PC-9 (cell line): Measurements from ENCODE around the gene URAD. TPM values are rescaled to one million over a fixed set of nuclear protein-coding genes. Genes with fewer than 3 reads are reported as not detected.
"Not testable (repeated sequence)": the region's sequence is repeated elsewhere in the genome, so short reads cannot be mapped to it uniquely, and the experiment has no call there.

Source experiments
- BruUV-seq: library from RNA; stranded (reverse); fragments of 400-500 nt; replicated peaks from 2 replicates; lab custom pipeline; 2021; lab: Mats Ljungman, UMichigan
- CTCF ChIA-PET: fragments of 300-600 bp; sonication (Branson Sonifier 250); formaldehyde crosslinking; loops from one replicate; lab custom pipeline; 2022; ENCODE audit warnings: antibody characterized with exemption; lab: Charles Lee
- POLR2A ChIA-PET: fragments of 300-600 bp; sonication (Branson Sonifier 250); formaldehyde crosslinking; loops from one replicate; lab custom pipeline; 2022; ENCODE audit warnings: antibody characterized with exemption; ENCODE audit not compliant: unreplicated experiment; lab: Charles Lee
- DNase-seq, 2 experiments: peaks; one replicate each; pipeline versions ENCODE4 v3.0.0 to v3.0.0-alpha.2; 2015 to 2022; ENCODE audit warnings: mixed read lengths in 1 of 2
- H2AFZ ChIP-seq: fragments of 200-600 bp; sonication (generic); 2 replicates; pipeline ENCODE4 v1.8.1; 2017; ENCODE audit warnings: antibody characterized with exemption
- H3F3A ChIP-seq: fragments of 200-600 bp; sonication (generic); 2 replicates; pipeline ENCODE4 v1.8.1; 2017; ENCODE audit warnings: antibody characterized with exemption, mild to moderate bottlenecking, low read depth; ENCODE audit not compliant: insufficient read depth
- H3K27ac ChIP-seq: fragments of 200-600 bp; sonication (generic); 2 replicates; pipeline ENCODE4 v1.6.1; 2016; ENCODE audit warnings: mixed run types
- H3K27me3 ChIP-seq: fragments of 200-600 bp; sonication (generic); 2 replicates; pipeline ENCODE4 v1.6.1; 2016; ENCODE audit warnings: low read depth, mixed run types; ENCODE audit not compliant: insufficient read depth
- H3K36me3 ChIP-seq: fragments of 200-600 bp; sonication (generic); 2 replicates; pipeline ENCODE4 v1.6.1; 2016; ENCODE audit warnings: low read depth, mixed run types
- H3K4me1 ChIP-seq: fragments of 200-600 bp; sonication (generic); replicated peaks from 2 replicates; pipeline ENCODE4 v1.6.1; 2016; ENCODE audit warnings: mixed run types; ENCODE audit not compliant: insufficient read depth
- H3K4me2 ChIP-seq: fragments of 200-600 bp; sonication (generic); 2 replicates; pipeline ENCODE4 v1.6.1; 2017; ENCODE audit warnings: mixed run types
- H3K4me3 ChIP-seq: fragments of 200-600 bp; sonication (generic); 2 replicates; pipeline ENCODE4 v1.6.1; 2016; ENCODE audit warnings: mixed run types
- H3K79me2 ChIP-seq: fragments of 200-600 bp; sonication (generic); 2 replicates; pipeline ENCODE4 v1.6.1; 2017; ENCODE audit warnings: low read depth, mixed run types
- H3K9me2 ChIP-seq: fragments of 200-600 bp; sonication (generic); 2 replicates; pipeline ENCODE4 v1.8.1; 2017; ENCODE audit warnings: mild to moderate bottlenecking; ENCODE audit not compliant: insufficient read depth
- H3K9me3 ChIP-seq: fragments of 200-600 bp; sonication (generic); 2 replicates; pipeline ENCODE4 v1.8.1; 2016; ENCODE audit warnings: low read depth; ENCODE audit not compliant: insufficient read depth
- H4K20me1 ChIP-seq: fragments of 200-600 bp; sonication (generic); 2 replicates; pipeline ENCODE4 v1.8.1; 2017; ENCODE audit not compliant: insufficient read depth
- EZH2 ChIP-seq: fragments of 200-600 bp; sonication (generic); IDR thresholded peaks from 2 replicates; pipeline ENCODE4 v1.8.0; 2017; ENCODE audit warnings: antibody characterized with exemption, low read depth
- intact Hi-C: fragments of 100-400 bp; cut with micrococcal nuclease; formaldehyde crosslinking; loops from one replicate; pipeline ENCODE4 v1.10.0; 2022; ENCODE audit not compliant: unreplicated experiment
- total RNA-seq: library from RNA; stranded (reverse); gene quantifications from 2 replicates; pipeline ENCODE4 v1.2.3, GENCODE V29; 2021
- TF ChIP-seq, protein P1 (sequence below): fragments of 200-600 bp; sonication (generic); conservative IDR thresholded peaks from 2 replicates; pipeline ENCODE4 v1.6.1; 2017; ENCODE audit warnings: mixed run types, antibody characterized with exemption, mild to moderate bottlenecking, moderate library complexity

The URAD gene
- total RNA-seq, 1 experiment from 2014 or later: not detected

DNA sequence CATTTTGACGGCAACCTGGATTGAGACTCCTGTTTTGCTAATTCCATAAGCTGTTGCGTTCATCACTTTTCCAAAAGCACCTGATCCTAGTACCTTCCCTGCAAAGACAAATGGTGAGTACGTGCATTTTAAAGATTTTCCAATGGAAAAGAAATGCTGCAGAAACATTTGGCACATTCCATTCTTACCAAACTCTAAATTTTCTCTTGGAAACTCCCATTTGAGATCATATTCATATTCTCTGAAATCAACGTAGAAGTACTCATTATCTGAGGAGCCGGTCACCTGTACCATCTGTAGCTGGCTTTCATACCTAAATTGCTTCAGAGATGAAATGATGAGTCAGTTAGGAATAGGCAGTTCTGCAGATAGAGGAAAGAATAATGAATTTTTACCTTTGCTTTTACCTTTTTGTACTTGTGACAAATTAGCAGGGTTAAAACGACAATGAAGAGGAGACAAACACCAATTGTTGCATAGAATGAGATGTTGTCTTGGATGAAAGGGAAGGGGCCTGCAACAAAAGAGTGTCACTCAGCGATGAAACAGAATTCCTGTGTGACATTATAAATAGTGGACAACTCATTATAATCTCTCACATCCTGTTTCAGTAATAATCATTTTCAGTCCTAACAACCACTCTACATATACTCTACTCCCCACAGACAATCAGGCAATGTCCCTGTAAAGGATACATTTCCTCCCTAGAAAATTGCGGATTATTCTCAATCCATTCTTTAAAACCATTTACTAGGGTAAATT lies 45.6 kb upstream of the URAD start:
- BruUV-seq: no TSS peak
- H3K79me2 ChIP-seq: no peaks in the 10 kb centered on the region
- H4K20me1 ChIP-seq: no peaks in the 10 kb centered on the region
- H3K4me3 ChIP-seq: no peak overlapping the region
- peaks cover 27% of the 10 kb centered on the region for H3K27me3 ChIP-seq
- intact Hi-C loops: no loop called here
- no peaks in the 10 kb centered on the region for H3F3A ChIP-seq
- no peak for TF ChIP-seq EZH2
- TF ChIP-seq, protein P1, sequence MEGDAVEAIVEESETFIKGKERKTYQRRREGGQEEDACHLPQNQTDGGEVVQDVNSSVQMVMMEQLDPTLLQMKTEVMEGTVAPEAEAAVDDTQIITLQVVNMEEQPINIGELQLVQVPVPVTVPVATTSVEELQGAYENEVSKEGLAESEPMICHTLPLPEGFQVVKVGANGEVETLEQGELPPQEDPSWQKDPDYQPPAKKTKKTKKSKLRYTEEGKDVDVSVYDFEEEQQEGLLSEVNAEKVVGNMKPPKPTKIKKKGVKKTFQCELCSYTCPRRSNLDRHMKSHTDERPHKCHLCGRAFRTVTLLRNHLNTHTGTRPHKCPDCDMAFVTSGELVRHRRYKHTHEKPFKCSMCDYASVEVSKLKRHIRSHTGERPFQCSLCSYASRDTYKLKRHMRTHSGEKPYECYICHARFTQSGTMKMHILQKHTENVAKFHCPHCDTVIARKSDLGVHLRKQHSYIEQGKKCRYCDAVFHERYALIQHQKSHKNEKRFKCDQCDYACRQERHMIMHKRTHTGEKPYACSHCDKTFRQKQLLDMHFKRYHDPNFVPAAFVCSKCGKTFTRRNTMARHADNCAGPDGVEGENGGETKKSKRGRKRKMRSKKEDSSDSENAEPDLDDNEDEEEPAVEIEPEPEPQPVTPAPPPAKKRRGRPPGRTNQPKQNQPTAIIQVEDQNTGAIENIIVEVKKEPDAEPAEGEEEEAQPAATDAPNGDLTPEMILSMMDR: no peak
- DNase-seq: no peak
- H3K36me3 ChIP-seq: no peaks in the 10 kb centered on the region
- no peak overlapping the region for H3K4me2 ChIP-seq
- CTCF ChIA-PET: no interaction called here
- no peaks in the 10 kb centered on the region for H3K4me1 ChIP-seq
- H3K9me2 ChIP-seq: no peaks in the 10 kb centered on the region
- no peak overlapping the region for H2AFZ ChIP-seq
- POLR2A ChIA-PET: no interaction called here
- H3K9me3 ChIP-seq: no peaks in the 10 kb centered on the region
- H3K27ac ChIP-seq: no peak overlapping the region

DNA sequence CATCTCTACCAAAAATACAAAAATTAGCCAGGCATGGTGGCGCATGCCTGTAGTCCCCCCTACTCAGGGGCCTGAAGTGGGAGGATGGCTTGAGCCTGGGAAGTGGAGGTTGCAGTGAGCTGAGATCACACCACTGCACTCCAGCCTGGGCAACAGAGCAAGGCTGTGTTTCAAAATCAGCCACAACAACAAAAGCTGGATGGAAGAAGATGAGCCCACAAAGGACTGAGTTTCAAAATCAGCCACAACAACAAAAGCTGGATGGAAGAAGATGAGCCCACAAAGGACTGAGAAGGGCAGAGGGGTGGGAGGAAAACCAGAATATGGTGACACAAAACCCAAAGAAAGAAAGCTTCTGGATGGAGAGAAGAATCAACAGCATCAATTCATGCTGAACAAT lies 43.9 kb upstream of the URAD start:
- H3K9me2 ChIP-seq, intact Hi-C loops, H3K79me2 ChIP-seq, H3K4me3 ChIP-seq, H3F3A ChIP-seq, H3K27ac ChIP-seq, H3K36me3 ChIP-seq, DNase-seq, H3K4me1 ChIP-seq, H3K4me2 ChIP-seq, H2AFZ ChIP-seq, POLR2A ChIA-PET, H4K20me1 ChIP-seq, BruUV-seq, H3K9me3 ChIP-seq, CTCF ChIA-PET: not testable (repeated sequence)
- peaks cover 31% of the 10 kb centered on the region for H3K27me3 ChIP-seq

- no peaks in the 10 kb centered on the region for H3K9me3 ChIP-seq
- no peak overlapping the region for H3K4me3 ChIP-seq
- ChIA-PET CTCF (no interaction called here), POLR2A (no interaction called here)
- peaks cover 36% of the 10 kb centered on the region for H3K27me3 ChIP-seq
- H4K20me1 ChIP-seq: no peaks in the 10 kb centered on the region
- H3K27ac ChIP-seq: no peak overlapping the region
- no peak for DNase-seq
- no peaks in the 10 kb centered on the region for H3K9me2 ChIP-seq
- H3K4me1 ChIP-seq: no peaks in the 10 kb centered on the region
- H3K36me3 ChIP-seq: no peaks in the 10 kb centered on the region
- H2AFZ ChIP-seq: no peak overlapping the region
- H3K79me2 ChIP-seq: no peaks in the 10 kb centered on the region
- no peak overlapping the region for H3K4me2 ChIP-seq
- TF ChIP-seq EZH2: no peak
- TF ChIP-seq, protein P1: no peak
- no TSS peak for BruUV-seq
- intact Hi-C loops: no loop called here
- no peaks in the 10 kb centered on the region for H3F3A ChIP-seq
Observed at GRCh38 chr13:28031896-28032288, 43.4 kb upstream of the URAD start.
